Measurements from ENCODE around the gene ADGRA1. TPM values are rescaled to one million over a fixed set of nuclear protein-coding genes. Genes with fewer than 3 reads are reported as not detected.

ADGRA1 gene
- total RNA-seq, 1 donor, result not detected

DNA sequence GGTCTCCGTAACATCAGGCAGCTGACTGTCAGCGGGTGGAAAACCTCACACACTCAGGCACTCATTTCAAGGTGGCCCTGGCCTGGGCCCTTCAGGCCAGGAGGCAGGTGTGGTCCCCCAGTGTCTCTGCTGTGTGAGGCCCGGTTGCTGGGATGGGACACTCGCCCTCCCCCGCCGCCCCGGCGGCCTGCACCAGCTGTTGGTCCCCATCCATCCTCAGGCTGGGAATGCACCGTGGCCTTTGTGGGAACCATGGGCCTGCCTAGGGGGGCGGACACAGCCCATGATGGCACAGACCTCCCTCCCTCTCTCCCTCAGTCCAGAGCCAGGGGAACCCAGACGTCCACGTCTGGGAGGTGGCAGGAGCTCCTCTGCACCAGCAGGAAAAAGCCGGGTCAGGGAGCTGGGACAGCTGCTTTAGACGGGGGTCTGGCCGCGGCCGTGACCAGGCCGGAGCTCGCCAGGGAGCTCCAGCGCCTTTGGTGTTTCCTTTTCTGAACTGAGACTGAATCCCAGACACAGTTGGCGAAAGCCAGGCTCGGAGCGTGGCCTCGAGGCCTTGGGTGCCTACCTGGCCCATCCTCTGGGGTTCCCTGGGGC is 15.7 kb downstream of the ADGRA1 start:
- TF ChIP-seq, protein P1, sequence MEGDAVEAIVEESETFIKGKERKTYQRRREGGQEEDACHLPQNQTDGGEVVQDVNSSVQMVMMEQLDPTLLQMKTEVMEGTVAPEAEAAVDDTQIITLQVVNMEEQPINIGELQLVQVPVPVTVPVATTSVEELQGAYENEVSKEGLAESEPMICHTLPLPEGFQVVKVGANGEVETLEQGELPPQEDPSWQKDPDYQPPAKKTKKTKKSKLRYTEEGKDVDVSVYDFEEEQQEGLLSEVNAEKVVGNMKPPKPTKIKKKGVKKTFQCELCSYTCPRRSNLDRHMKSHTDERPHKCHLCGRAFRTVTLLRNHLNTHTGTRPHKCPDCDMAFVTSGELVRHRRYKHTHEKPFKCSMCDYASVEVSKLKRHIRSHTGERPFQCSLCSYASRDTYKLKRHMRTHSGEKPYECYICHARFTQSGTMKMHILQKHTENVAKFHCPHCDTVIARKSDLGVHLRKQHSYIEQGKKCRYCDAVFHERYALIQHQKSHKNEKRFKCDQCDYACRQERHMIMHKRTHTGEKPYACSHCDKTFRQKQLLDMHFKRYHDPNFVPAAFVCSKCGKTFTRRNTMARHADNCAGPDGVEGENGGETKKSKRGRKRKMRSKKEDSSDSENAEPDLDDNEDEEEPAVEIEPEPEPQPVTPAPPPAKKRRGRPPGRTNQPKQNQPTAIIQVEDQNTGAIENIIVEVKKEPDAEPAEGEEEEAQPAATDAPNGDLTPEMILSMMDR (IDR thresholded peaks at IDR 0.05; ENCODE audit: insufficient read depth, low read length), result no peak
- H3K4me3 ChIP-seq (ENCODE audit: low read depth, low read length), result no peak overlapping the region
- no peak for DNase-seq (ENCODE audit: low read depth)

DNA sequence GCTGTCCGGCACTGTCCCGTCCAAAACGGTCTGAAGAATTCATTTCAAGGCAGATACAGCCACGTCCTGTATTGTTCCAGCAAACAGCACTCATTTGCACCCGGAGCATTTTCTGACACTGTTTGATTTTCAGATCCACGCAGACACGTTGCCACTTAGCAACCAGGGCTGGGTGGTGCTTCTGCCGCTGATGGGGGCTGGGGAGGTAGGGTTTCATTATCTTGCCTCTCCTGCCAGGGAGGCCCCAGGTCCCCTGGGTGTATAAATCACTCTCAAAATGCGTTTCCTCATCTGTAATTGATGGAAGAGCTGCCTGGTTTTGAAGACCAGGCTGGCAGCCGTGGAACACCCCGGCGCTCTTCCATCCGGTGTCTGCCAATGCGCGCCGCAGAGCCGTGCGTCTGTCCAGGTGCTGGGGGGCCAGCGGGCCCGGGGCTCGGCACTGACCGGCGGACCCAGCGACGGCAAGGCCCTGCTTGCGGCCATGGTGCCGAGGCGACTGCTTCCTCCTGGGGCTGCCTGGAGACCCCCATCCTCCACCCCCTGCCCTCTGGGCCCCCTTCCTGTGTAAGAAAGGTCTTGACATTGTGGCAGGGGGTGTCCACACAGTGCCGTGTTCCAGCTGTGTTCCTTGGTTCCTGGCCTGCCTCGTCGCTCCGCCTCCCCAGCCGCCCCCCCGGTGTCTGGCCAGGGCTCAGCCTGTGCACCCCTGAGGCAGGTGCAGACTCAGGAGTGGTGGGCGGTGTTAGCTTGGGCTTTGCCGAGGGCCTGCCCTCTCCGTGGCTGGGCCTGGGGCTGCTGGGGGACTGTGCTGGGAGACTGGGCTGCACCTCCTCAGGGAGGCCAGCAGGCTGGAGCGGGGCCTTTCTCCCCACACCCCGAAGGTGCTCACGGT is 16.6 kb downstream of the ADGRA1 start:
- DNase-seq (ENCODE audit: low read depth), result no peak
- TF ChIP-seq, protein P1 (IDR thresholded peaks at IDR 0.05; ENCODE audit: insufficient read depth, low read length), result no peak
- no peak overlapping the region for H3K4me3 ChIP-seq (ENCODE audit: low read depth, low read length)

GRCh38 chr10:133104963-133105640 is 17.4 kb downstream of the ADGRA1 start:
- TF ChIP-seq, protein P1 (IDR thresholded peaks at IDR 0.05; ENCODE audit: insufficient read depth, low read length), result no peak
- DNase-seq (ENCODE audit: low read depth), result no peak
- no peak overlapping the region for H3K4me3 ChIP-seq (ENCODE audit: low read depth, low read length)

GRCh38 chr10:133105686-133106390 is 18.1 kb downstream of the ADGRA1 start:
- TF ChIP-seq, protein P1 (IDR thresholded peaks at IDR 0.05; ENCODE audit: insufficient read depth, low read length), result no peak
- H3K4me3 ChIP-seq (ENCODE audit: low read depth, low read length), result no peak overlapping the region
- DNase-seq (ENCODE audit: low read depth), result no peak

DNA sequence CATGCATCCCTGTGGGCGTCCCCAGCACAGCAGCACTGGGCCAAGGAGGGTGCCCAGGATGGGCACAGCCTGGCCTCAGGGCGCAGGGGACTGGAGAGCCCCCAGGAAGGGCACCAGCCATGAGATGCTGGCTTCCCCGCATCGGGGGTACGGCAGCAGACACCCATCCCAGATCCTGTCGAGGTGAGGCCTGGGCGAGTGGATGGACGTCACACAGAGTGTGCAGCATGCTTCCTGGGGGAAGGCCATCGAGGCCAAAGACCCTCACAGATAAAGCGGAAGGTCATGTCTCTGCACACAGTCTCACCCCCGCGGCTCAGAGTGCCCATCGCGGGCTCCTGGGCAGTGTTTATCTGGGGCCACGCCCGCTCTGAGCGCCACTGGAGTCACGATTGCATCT is 18.8 kb downstream of the ADGRA1 start:
- H3K4me3 ChIP-seq (ENCODE audit: low read depth, low read length), result no peak overlapping the region
- DNase-seq (ENCODE audit: low read depth), result no peak
- TF ChIP-seq, protein P1 (IDR thresholded peaks at IDR 0.05; ENCODE audit: insufficient read depth, low read length), result no peak

- no peak overlapping the region for H3K4me3 ChIP-seq (ENCODE audit: low read depth, low read length)
- no peak for DNase-seq (ENCODE audit: low read depth)
- TF ChIP-seq, protein P1 (IDR thresholded peaks at IDR 0.05; ENCODE audit: insufficient read depth, low read length), result no peak
Observed at GRCh38 chr10:133107442-133107841, 19.7 kb downstream of the ADGRA1 start.
